ENCODE data around the gene GPAT3. TPM values are rescaled to one million over a fixed set of nuclear protein-coding genes. Genes with fewer than 3 reads are reported as not detected.

GPAT3 gene
- total RNA-seq, 1 experiment from 2014 or later, result 15.1 TPM

- POLR2A ChIA-PET, result no interaction called here
- in situ Hi-C loops (cut with HindIII; ENCODE audit: low pct_unique_long_range_greater_than_20kb, low sequenced_read_pairs), result no loop called here
- Histone ChIP-seq H3K27me3 (ENCODE audit: control insufficient read depth, insufficient read depth, low read length) (no peaks in the 10 kb centered on the region), H3K4me3 (ENCODE audit: low read depth in 2 of 2, low read length in 2 of 2) (no peak overlapping the region), H3K36me3 (ENCODE audit: control insufficient read depth, insufficient read depth, low read length) (no peaks in the 10 kb centered on the region; the same call in 1 of the 2 replicates), H3K4me1 (ENCODE audit: control insufficient read depth, insufficient read depth, low read length) (no peaks in the 10 kb centered on the region), H3K27ac (ENCODE audit: low read length) (no peak overlapping the region), H3K9me3 (ENCODE audit: control insufficient read depth, insufficient read depth, low read depth, low read length) (no peaks in the 10 kb centered on the region)
- CTCF ChIA-PET, result no interaction called here
- ATAC-seq (no peak), DNase-seq (ENCODE audit: low read depth, low spot score) (no peak)
- intact Hi-C loops (cut with micrococcal nuclease; ENCODE audit: unreplicated experiment), result no loop called here
- no TSS peak for BruUV-seq (replicated peaks)
- TF ChIP-seq CTCF (IDR thresholded peaks at IDR 0.05) (no peak), REST (IDR thresholded peaks at IDR 0.05; ENCODE audit: insufficient read depth in 1 of 2, low read depth in 2 of 2, low read length in 1 of 2) (no peak), TCF7L2 (IDR thresholded peaks at IDR 0.05; ENCODE audit: low read depth, low read length) (no peak), POLR2AphosphoS5 (IDR thresholded peaks at IDR 0.05; ENCODE audit: low read depth, low read length) (no peak), SIN3A (IDR thresholded peaks at IDR 0.05; ENCODE audit: borderline replicate concordance, insufficient read depth, low read depth, low read length) (no peak)
These were observed 55.1 kb downstream of the GPAT3 start for GRCh38 chr4:83591056-83591455.

- TF ChIP-seq POLR2AphosphoS5 (IDR thresholded peaks at IDR 0.05; ENCODE audit: low read depth, low read length), result no peak
- TF ChIP-seq CTCF (IDR thresholded peaks at IDR 0.05), result no peak
- no peak for TF ChIP-seq TCF7L2 (IDR thresholded peaks at IDR 0.05; ENCODE audit: low read depth, low read length)
- Histone ChIP-seq H3K4me1 (ENCODE audit: control insufficient read depth, insufficient read depth, low read length) (no peaks in the 10 kb centered on the region), H3K4me3 (ENCODE audit: low read depth in 2 of 2, low read length in 2 of 2) (no peak overlapping the region), H3K9me3 (ENCODE audit: control insufficient read depth, insufficient read depth, low read depth, low read length) (no peaks in the 10 kb centered on the region), H3K27ac (ENCODE audit: low read length) (no peak overlapping the region), H3K27me3 (ENCODE audit: control insufficient read depth, insufficient read depth, low read length) (no peaks in the 10 kb centered on the region), H3K36me3 (ENCODE audit: control insufficient read depth, insufficient read depth, low read length) (no peaks in the 10 kb centered on the region; the same call in 1 of the 2 replicates)
- in situ Hi-C loops (cut with HindIII; ENCODE audit: low pct_unique_long_range_greater_than_20kb, low sequenced_read_pairs) (no loop called here), intact Hi-C loops (cut with micrococcal nuclease; ENCODE audit: unreplicated experiment) (no loop called here)
- ChIA-PET CTCF (no interaction called here), POLR2A (no interaction called here)
- DNase-seq (ENCODE audit: low read depth, low spot score) (no peak), ATAC-seq (no peak)
- no TSS peak for BruUV-seq (replicated peaks)
These were observed 55.8 kb downstream of the GPAT3 start for GRCh38 chr4:83591730-83592129.

Data from Panc1 (cell line).